ENCODE results near the gene PTPRT. TPM values are rescaled to one million over a fixed set of nuclear protein-coding genes. Genes with fewer than 3 reads are reported as not detected.

PTPRT gene
- total RNA-seq, 1 donor from 2014 or later = 0.03 TPM

GRCh38 chr20:43140726-43141125, 49.0 kb downstream of the PTPRT start:
- intact Hi-C loops (cut with DNase I) = no loop called here
- no peak for DNase-seq (ENCODE audit: low spot score)

- intact Hi-C loops (cut with DNase I) = no loop called here
- DNase-seq (ENCODE audit: low spot score) = no peak
Observed at GRCh38 chr20:43138061-43138770, 51.5 kb downstream of the PTPRT start.

- DNase-seq (ENCODE audit: low spot score) = no peak
- intact Hi-C loops (cut with DNase I) = no loop called here
Observed at GRCh38 chr20:43137160-43137559, 52.5 kb downstream of the PTPRT start.

GRCh38 chr20:43124241-43124640, 65.5 kb downstream of the PTPRT start:
- intact Hi-C loops (cut with DNase I) = no loop called here
- DNase-seq (ENCODE audit: low spot score) = no peak

- DNase-seq (ENCODE audit: low spot score) = no peak
- intact Hi-C loops (cut with DNase I) = no loop called here
Observed at GRCh38 chr20:43123180-43123579, 66.5 kb downstream of the PTPRT start.

GRCh38 chr20:43119720-43120119, 70.0 kb downstream of the PTPRT start:
- intact Hi-C loops (cut with DNase I) = no loop called here
- DNase-seq (ENCODE audit: low spot score) = no peak

GRCh38 chr20:43102394-43102793, 87.3 kb downstream of the PTPRT start:
- DNase-seq (ENCODE audit: low spot score) = no peak
- intact Hi-C loops (cut with DNase I) = no loop called here

GRCh38 chr20:43096931-43097260, 92.8 kb downstream of the PTPRT start:
- no peak for DNase-seq (ENCODE audit: low spot score)
- intact Hi-C loops (cut with DNase I) = no loop called here

GRCh38 chr20:43096126-43096930, 93.4 kb downstream of the PTPRT start:
- intact Hi-C loops (cut with DNase I) = no loop called here
- no peak for DNase-seq (ENCODE audit: low spot score)

GRCh38 chr20:43095034-43095433, 94.7 kb downstream of the PTPRT start:
- intact Hi-C loops (cut with DNase I) = no loop called here
- DNase-seq (ENCODE audit: low spot score) = no peak

GRCh38 chr20:43092386-43093088, 97.2 kb downstream of the PTPRT start:
- intact Hi-C loops (cut with DNase I) = no loop called here

GRCh38 chr20:43068482-43068881, 121.2 kb downstream of the PTPRT start:
- intact Hi-C loops (cut with DNase I) = no loop called here

More at GRCh38 chr20:43092386-43093088, 97.2 kb downstream of the PTPRT start:
- DNase-seq (ENCODE audit: low spot score) = no peak

GRCh38 chr20:43066125-43066524, 123.6 kb downstream of the PTPRT start:
- intact Hi-C loops (cut with DNase I) = no loop called here
- no peak for DNase-seq (ENCODE audit: low spot score)

More at GRCh38 chr20:43068482-43068881, 121.2 kb downstream of the PTPRT start:
- no peak for DNase-seq (ENCODE audit: low spot score)

- intact Hi-C loops (cut with DNase I) = no loop called here
- no peak for DNase-seq (ENCODE audit: low spot score)
Observed at GRCh38 chr20:43065299-43065698, 124.4 kb downstream of the PTPRT start.

GRCh38 chr20:43058077-43058476, 131.6 kb downstream of the PTPRT start:
- intact Hi-C loops (cut with DNase I) = no loop called here
- no peak for DNase-seq (ENCODE audit: low spot score)

GRCh38 chr20:43057317-43057716, 132.4 kb downstream of the PTPRT start:
- intact Hi-C loops (cut with DNase I) = no loop called here
- no peak for DNase-seq (ENCODE audit: low spot score)

- intact Hi-C loops (cut with DNase I) = no loop called here
Observed at GRCh38 chr20:43055181-43055884, 134.4 kb downstream of the PTPRT start.

GRCh38 chr20:43052532-43052931, 137.2 kb downstream of the PTPRT start:
- intact Hi-C loops (cut with DNase I) = no loop called here
- no peak for DNase-seq (ENCODE audit: low spot score)

More at GRCh38 chr20:43055181-43055884, 134.4 kb downstream of the PTPRT start:
- no peak for DNase-seq (ENCODE audit: low spot score)

GRCh38 chr20:43046966-43047365, 142.7 kb downstream of the PTPRT start:
- no peak for DNase-seq (ENCODE audit: low spot score)
- intact Hi-C loops (cut with DNase I) = no loop called here

GRCh38 chr20:43043887-43044286, 145.8 kb downstream of the PTPRT start:
- no peak for DNase-seq (ENCODE audit: low spot score)
- intact Hi-C loops (cut with DNase I) = no loop called here
